Karpas-422 (cell line): ENCODE measurements around the gene APOL4. TPM values are rescaled to one million over a fixed set of nuclear protein-coding genes. Genes with fewer than 3 reads are reported as not detected.
"Not testable (repeated sequence)": the region's sequence is repeated elsewhere in the genome, so short reads cannot be mapped to it uniquely, and the experiment has no call there.

Source experiments
- DNase-seq: peaks from one replicate; pipeline ENCODE4 v3.0.0-alpha.2; 2015
- H2AFZ ChIP-seq: fragments of 200-600 bp; sonication (generic); 2 replicates; pipeline ENCODE4 v1.6.1; 2014; ENCODE audit warnings: antibody characterized with exemption, low read length, mixed read lengths
- H3K27ac ChIP-seq: fragments of 200-600 bp; sonication (generic); 2 replicates; pipeline ENCODE4 v1.5.1; 2014; ENCODE audit warnings: mild to moderate bottlenecking, low read length, moderate library complexity
- H3K27me3 ChIP-seq: fragments of 200-600 bp; sonication (generic); 2 replicates; pipeline ENCODE4 v1.6.1; 2014; ENCODE audit warnings: low read length, mixed read lengths
- H3K36me3 ChIP-seq: fragments of 200-600 bp; sonication (generic); 2 replicates; pipeline ENCODE4 v1.6.1; 2014; ENCODE audit warnings: low read length, mixed read lengths; ENCODE audit not compliant: insufficient read depth
- H3K4me1 ChIP-seq: fragments of 200-600 bp; sonication (generic); 2 replicates; pipeline ENCODE4 v1.6.1; 2014; ENCODE audit warnings: mild to moderate bottlenecking, low read length, mixed read lengths
- H3K4me2 ChIP-seq: fragments of 200-600 bp; sonication (generic); 2 replicates; pipeline ENCODE4 v1.6.1; 2014; ENCODE audit warnings: low read length, low read depth, mild to moderate bottlenecking; ENCODE audit not compliant: poor library complexity, severe bottlenecking
- H3K4me3 ChIP-seq: fragments of 200-600 bp; sonication (generic); 2 replicates; pipeline ENCODE4 v1.5.1; 2014; ENCODE audit warnings: mild to moderate bottlenecking, antibody characterized with exemption, low read length, mixed read lengths
- H3K79me2 ChIP-seq: fragments of 200-600 bp; sonication (generic); 2 replicates; pipeline ENCODE4 v1.6.1; 2014; ENCODE audit warnings: mild to moderate bottlenecking, low read length, mixed read lengths
- H3K9ac ChIP-seq: fragments of 200-600 bp; sonication (generic); 2 replicates; pipeline ENCODE4 v1.6.0; 2014; ENCODE audit warnings: low read length
- H3K9me2 ChIP-seq: fragments of 200-600 bp; sonication (generic), shearing (Covaris generic); replicated peaks from 2 replicates; pipeline ENCODE4 v1.6.0; 2014; ENCODE audit warnings: mild to moderate bottlenecking, low read length, moderate library complexity; ENCODE audit not compliant: insufficient read depth
- H3K9me3 ChIP-seq: fragments of 300-700, 200-600 bp; sonication (generic); 2 replicates; pipeline ENCODE4 v1.6.1; 2014; ENCODE audit warnings: low read length, mixed read lengths
- H4K20me1 ChIP-seq: fragments of 200-600 bp; sonication (generic); 2 replicates; pipeline ENCODE4 v1.6.1; 2014; ENCODE audit warnings: mild to moderate bottlenecking, antibody characterized with exemption, low read length, low read depth; ENCODE audit not compliant: insufficient read depth
- total RNA-seq: library from RNA; depleted of rRNA; stranded (reverse); fragments of >200 nt; shearing (Covaris generic); gene quantifications from 2 replicates; pipeline ENCODE4 v1.2.3, GENCODE V29; 2014; ENCODE audit warnings: low replicate concordance

Gene APOL4
- total RNA-seq, 1 experiment from 2014 or later, result not detected

DNA sequence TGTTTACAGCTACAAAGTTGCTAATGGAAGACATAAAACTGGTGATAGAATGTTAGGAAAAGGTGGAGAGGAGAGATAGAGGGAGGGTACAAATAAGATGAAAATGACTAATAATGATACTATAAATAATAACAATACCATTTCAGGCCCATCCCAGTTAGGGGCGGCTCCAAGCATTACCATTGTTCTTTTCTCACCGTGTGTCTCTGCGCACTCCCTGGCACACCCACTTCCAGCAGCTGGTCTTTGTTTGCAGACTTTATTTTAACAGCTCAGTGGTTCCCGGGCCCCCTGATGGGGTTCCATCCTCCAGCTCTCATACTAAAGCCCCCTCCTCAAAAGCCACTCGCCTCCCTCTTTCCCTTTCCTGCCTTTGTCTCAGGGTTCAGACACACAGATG, 584 bp downstream of the APOL4 start:
- not testable (repeated sequence) for H3K9me2 ChIP-seq, H3K27me3 ChIP-seq, H3K9me3 ChIP-seq, H2AFZ ChIP-seq, DNase-seq, H4K20me1 ChIP-seq, H3K4me3 ChIP-seq, H3K36me3 ChIP-seq, H3K9ac ChIP-seq, H3K27ac ChIP-seq, H3K79me2 ChIP-seq, H3K4me2 ChIP-seq
- H3K4me1 ChIP-seq, result peaks cover 22% of the 10 kb centered on the region

DNA sequence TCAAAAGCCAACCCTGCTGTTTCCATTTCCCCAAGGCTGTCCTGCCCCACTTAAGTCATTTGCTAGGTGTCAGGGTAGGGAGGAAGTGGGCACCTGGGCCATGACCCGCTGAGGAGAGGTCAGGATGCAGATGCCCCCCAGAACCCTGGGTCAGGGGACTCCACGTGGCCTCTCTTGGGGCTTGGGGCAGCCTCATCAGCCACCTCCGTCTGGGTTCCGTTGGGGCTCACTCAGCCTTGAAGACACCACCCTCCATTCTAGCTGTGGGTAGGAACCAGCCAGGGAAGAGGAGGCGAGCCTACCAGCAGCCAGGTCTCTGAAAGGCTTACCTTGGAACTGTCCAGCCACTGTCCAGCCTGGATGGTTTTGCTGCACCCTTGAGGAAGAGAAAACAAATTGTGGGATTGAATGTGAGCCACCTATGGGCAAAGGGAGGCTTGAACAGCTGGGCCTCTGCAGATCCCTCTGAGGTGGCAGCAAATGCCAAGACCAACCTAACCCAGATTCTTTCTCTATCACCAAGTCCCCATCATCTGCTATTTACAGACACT, 2.5 kb downstream of the APOL4 start:
- no peak overlapping the region for H3K9ac ChIP-seq
- no peaks in the 10 kb centered on the region for H3K36me3 ChIP-seq
- no peaks in the 10 kb centered on the region for H3K9me3 ChIP-seq
- no peaks in the 10 kb centered on the region for H4K20me1 ChIP-seq
- H3K79me2 ChIP-seq, result no peaks in the 10 kb centered on the region
- H3K27ac ChIP-seq, result no peak overlapping the region
- no peak overlapping the region for H2AFZ ChIP-seq
- DNase-seq, result no peak
- no peak overlapping the region for H3K4me3 ChIP-seq
- peaks cover 18% of the 10 kb centered on the region for H3K4me1 ChIP-seq
- no peaks in the 10 kb centered on the region for H3K27me3 ChIP-seq
- no peak overlapping the region for H3K4me2 ChIP-seq
- no peaks in the 10 kb centered on the region for H3K9me2 ChIP-seq

DNA sequence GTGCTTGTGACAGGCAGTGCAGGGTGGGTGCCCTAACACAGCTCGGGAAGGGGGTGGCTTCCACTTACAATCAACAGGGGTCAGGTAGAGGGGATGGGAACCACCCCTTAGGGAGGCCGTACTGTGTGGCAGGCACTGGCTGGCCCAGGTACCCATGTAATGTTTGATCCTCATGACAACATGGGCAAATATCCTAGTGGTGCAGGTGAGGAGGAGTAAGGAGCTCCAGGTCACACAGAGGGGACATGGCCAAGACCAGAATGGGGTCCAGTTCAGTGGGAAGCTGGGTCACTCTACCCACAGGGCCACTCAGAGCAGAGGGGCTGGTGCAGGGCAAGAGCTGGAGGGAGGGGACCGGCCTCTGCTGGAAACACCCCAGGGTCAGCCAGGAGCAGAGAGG, 3.1 kb downstream of the APOL4 start:
- Histone ChIP-seq H3K9me3 (no peaks in the 10 kb centered on the region), H3K4me2 (no peak overlapping the region), H3K9ac (no peak overlapping the region), H3K79me2 (no peaks in the 10 kb centered on the region), H3K4me1 (peaks cover 18% of the 10 kb centered on the region), H3K27ac (no peak overlapping the region), H3K36me3 (no peaks in the 10 kb centered on the region), H3K9me2 (no peaks in the 10 kb centered on the region), H3K4me3 (no peak overlapping the region), H2AFZ (no peak overlapping the region), H4K20me1 (no peaks in the 10 kb centered on the region), H3K27me3 (no peaks in the 10 kb centered on the region)
- DNase-seq, result no peak

DNA sequence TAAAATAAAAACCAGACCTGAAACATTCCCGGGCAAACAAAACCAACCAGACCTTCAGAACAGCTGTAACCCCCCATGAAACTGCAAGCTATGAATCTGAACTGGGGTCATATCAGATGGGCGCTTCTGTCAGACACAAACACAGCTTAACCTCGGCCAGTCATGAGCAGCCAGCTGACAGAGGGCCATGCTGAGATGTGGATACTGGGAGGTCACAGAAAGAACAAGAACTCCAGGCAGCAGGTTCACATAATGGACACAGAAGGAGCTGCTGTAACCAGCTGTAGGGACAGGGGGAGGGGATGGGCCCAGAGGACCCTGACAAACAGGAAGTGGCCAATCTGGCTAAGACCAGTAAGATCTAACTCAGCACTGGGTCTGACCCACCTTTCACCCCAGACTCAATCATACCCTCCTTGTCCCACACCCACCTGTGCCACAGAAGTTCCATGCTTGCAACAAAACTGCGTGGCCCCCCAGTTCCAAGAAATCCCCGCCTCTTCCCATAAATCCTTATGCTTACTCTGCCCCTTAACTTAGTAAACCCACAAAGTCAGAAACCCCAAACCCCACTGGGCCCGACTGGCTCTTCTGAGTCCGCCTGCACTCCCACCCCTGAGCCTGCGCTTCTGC, 4.0 kb downstream of the APOL4 start:
- peak overlapping the region; percentile 20; the same call in 1 of the 2 replicates for H3K9ac ChIP-seq
- no peaks in the 10 kb centered on the region for H3K27me3 ChIP-seq
- H3K9me2 ChIP-seq, result no peaks in the 10 kb centered on the region
- no peak overlapping the region for H3K27ac ChIP-seq
- no peak overlapping the region for H3K4me3 ChIP-seq
- no peaks in the 10 kb centered on the region for H3K79me2 ChIP-seq
- H3K4me2 ChIP-seq, result peak overlapping the region; percentile 31
- DNase-seq, result no peak
- H3K9me3 ChIP-seq, result no peaks in the 10 kb centered on the region
- no peak overlapping the region for H2AFZ ChIP-seq
- no peaks in the 10 kb centered on the region for H3K36me3 ChIP-seq
- peaks cover 18% of the 10 kb centered on the region for H3K4me1 ChIP-seq
- no peaks in the 10 kb centered on the region for H4K20me1 ChIP-seq

DNA sequence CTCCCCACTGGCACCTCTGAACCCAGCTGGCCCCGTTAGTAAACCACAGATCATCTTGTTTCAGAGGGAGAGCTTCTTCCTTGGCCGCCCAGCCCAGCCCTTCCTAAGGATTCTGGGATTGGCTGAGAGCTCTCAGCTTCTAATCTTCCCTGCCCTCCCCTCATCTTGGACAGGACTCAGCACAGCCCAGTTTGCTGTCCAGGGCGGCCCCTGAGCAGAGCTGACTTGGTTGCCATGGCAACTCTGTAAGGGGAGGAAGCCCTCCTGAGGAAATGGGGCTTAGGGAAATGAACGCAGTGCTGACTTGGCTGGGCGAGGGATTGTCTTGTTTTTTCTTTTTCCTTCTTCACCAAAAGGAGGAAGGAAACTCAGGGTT, 4.6 kb downstream of the APOL4 start:
- no peaks in the 10 kb centered on the region for H3K36me3 ChIP-seq
- no peak overlapping the region for H2AFZ ChIP-seq
- H3K4me2 ChIP-seq, result peak overlapping the region; percentile 31
- no peaks in the 10 kb centered on the region for H3K27me3 ChIP-seq
- no peaks in the 10 kb centered on the region for H3K9me2 ChIP-seq
- H4K20me1 ChIP-seq, result no peaks in the 10 kb centered on the region
- peaks cover 18% of the 10 kb centered on the region for H3K4me1 ChIP-seq
- H3K4me3 ChIP-seq, result no peak overlapping the region
- H3K27ac ChIP-seq, result no peak overlapping the region
- 0 out of 2 replicates have a peak overlapping the region, but pooled peaks have one; percentile 20 for H3K9ac ChIP-seq
- peak; percentile 74 for DNase-seq
- no peaks in the 10 kb centered on the region for H3K9me3 ChIP-seq
- H3K79me2 ChIP-seq, result no peaks in the 10 kb centered on the region

DNA sequence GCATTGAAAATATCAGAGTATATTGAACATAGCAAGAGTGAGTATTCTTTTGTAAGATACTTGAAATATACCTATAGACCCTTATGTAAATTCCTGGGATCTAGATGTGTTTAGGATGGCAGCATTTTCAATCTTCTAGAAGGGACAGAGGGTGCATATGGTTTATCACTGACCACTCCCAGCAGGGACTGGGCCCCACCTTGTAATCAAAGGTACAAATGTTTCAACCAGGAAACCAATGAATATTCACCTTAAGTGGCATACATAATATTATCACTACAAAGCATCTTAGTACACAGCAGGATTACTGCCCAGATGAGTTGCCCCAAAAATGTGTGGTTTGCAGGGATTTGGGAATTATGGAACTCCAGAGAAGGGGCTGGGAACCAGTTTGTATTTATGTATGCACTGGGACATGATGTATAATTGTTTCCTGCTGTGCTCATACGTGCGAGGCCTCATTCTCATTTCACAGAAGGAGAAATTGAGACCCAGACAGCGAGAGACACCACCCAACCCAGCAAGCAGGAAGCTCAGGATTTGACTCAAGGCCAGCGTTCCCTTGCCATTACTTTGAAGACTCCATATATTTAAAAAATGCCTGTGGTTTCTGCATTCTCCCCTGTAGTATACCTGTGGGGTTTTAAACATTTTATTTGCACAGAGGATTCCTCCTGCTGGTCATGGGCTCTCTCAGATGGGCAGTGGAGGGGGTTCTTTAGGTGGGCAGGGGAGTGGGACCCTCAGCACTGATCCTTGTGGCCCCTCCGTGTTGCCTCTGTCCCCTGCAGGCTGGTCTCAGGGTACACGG, 5.2 kb downstream of the APOL4 start:
- no peaks in the 10 kb centered on the region for H4K20me1 ChIP-seq
- H2AFZ ChIP-seq, result no peak overlapping the region
- no peaks in the 10 kb centered on the region for H3K79me2 ChIP-seq
- H3K27ac ChIP-seq, result no peak overlapping the region
- no peaks in the 10 kb centered on the region for H3K9me3 ChIP-seq
- H3K9ac ChIP-seq, result no peak overlapping the region
- H3K4me3 ChIP-seq, result no peak overlapping the region
- no peak for DNase-seq
- H3K4me2 ChIP-seq, result no peak overlapping the region
- H3K36me3 ChIP-seq, result no peaks in the 10 kb centered on the region
- peaks cover 18% of the 10 kb centered on the region for H3K4me1 ChIP-seq
- H3K9me2 ChIP-seq, result no peaks in the 10 kb centered on the region
- H3K27me3 ChIP-seq, result no peaks in the 10 kb centered on the region

DNA sequence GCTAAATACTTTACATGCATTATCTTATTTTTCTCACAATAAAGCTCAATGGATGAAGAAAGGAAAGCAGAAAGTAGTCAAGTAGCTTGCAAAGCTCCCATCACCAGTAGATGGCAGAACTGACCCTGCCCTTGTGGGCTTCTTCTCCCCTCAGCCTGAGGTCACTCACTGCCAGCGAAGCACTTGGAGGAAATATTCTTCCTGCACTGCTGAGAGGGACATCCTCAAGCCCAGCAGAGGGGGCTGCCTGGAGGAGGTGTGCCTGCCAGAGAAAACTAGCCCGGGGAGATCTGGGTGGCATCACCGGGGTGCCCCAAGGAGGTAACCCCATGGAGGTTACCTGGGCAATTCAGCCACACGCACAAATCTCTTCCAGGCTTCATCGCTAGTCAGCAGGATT, 6.6 kb downstream of the APOL4 start:
- Histone ChIP-seq H3K9me2 (no peaks in the 10 kb centered on the region), H3K4me3 (no peak overlapping the region), H3K4me2 (no peak overlapping the region), H4K20me1 (no peaks in the 10 kb centered on the region), H3K79me2 (no peaks in the 10 kb centered on the region), H3K27me3 (no peaks in the 10 kb centered on the region), H3K4me1 (peaks cover 18% of the 10 kb centered on the region), H3K27ac (no peak overlapping the region), H3K9me3 (no peaks in the 10 kb centered on the region), H3K36me3 (no peaks in the 10 kb centered on the region), H2AFZ (no peak overlapping the region), H3K9ac (no peak overlapping the region)
- peak; percentile 72 for DNase-seq

DNA sequence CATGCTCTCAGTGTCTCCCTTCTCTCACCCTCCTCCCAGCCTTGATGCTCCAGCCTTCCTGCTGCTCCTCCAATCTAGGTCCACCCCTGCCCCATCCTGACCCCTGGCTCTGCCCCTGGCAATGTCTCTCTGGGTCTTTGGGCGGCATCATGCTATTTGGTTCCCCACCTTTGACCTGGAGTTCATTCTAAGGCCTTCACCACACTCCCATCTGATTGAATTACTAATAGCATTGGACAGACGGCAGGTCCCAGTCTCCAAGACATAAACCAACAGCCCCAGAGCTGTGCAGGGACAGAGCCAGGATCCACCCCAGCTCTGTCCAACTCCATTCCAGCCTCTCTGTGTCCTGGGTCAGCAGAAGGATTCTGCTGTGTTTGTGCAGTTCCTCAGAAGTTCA, 7.2 kb downstream of the APOL4 start:
- Histone ChIP-seq H3K27me3 (no peaks in the 10 kb centered on the region), H3K4me2 (no peak overlapping the region), H3K9me2 (no peaks in the 10 kb centered on the region), H3K36me3 (no peaks in the 10 kb centered on the region), H3K79me2 (no peaks in the 10 kb centered on the region), H3K9me3 (no peaks in the 10 kb centered on the region), H3K4me3 (no peak overlapping the region), H4K20me1 (no peaks in the 10 kb centered on the region), H3K27ac (no peak overlapping the region), H3K4me1 (peaks cover 18% of the 10 kb centered on the region), H3K9ac (no peak overlapping the region), H2AFZ (no peak overlapping the region)
- no peak for DNase-seq
